GM23248 (cell line): ENCODE measurements around the gene NDUFS5.

Experiments used
- EZH2 ChIP-seq: fragments of 200-600 bp; sonication (generic); IDR thresholded peaks from 2 replicates; pipeline ENCODE4 v1.6.1; 2018; ENCODE audit warnings: antibody characterized with exemption, mild to moderate bottlenecking; ENCODE audit not compliant: insufficient read depth, poor library complexity, severe bottlenecking
- EZH2phosphoT487 ChIP-seq: fragments of 200-600 bp; sonication (generic); IDR thresholded peaks from 2 replicates; pipeline ENCODE4 v1.6.1; 2018; ENCODE audit warnings: antibody characterized with exemption, moderate library complexity, mild to moderate bottlenecking, low read depth; ENCODE audit not compliant: insufficient read depth

DNA sequence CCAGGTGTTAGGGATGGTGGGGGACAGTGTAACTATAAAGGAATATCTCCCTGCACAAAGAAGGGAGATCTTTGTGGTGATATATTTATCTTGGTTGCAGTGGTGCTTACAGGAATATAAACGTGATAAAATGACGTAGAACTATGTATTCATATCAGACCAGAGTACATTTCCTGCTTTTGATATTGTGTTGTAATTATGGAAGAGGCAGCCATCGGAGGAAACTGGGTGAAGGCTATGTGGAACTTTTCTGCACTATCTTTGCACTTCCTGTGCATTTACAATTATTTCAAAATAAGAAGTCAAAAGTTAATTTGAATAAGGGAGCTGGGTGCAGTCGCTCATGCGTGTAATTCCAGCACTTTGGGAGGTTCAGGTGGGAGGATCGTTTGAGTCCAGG, 37.6 kb downstream of the NDUFS5 start:
- TF ChIP-seq EZH2phosphoT487 (no peak), EZH2 (no peak)
